ENCODE measurements around the gene PDHA1. TPM values are rescaled to one million over a fixed set of nuclear protein-coding genes. Genes with fewer than 3 reads are reported as not detected.

Gene PDHA1
- polyA plus RNA-seq, 1 of the 3 experiments (the other 2 are of a cell fraction): 121 TPM

- 60% methylated on average over 2 of the region's 12 CpGs for WGBS (ENCODE audit: low lambda C conversion rate)
Measured at GRCh38 chrX:19377799-19378198, 34.1 kb downstream of the PDHA1 start.

GRCh38 chrX:19381326-19381725 lies 37.6 kb downstream of the PDHA1 start:
- no peak overlapping the region for H3K4me2 ChIP-seq
- TF ChIP-seq RCOR1 (IDR thresholded peaks at IDR 0.05; ENCODE audit: low read length) (no peak), ELF1 (IDR thresholded peaks at IDR 0.05) (no peak), ZBTB33 (IDR thresholded peaks at IDR 0.05; ENCODE audit: borderline replicate concordance, low read depth) (no peak), MXI1 (IDR thresholded peaks at IDR 0.05; ENCODE audit: low read depth, low read length) (no peak), USF1 (IDR thresholded peaks at IDR 0.05; ENCODE audit: borderline replicate concordance, low read depth) (no peak), USF2 (IDR thresholded peaks at IDR 0.05; ENCODE audit: borderline replicate concordance, low read depth, low read length) (no peak)
- DNase-seq: no peak

More at GRCh38 chrX:19377799-19378198, 34.1 kb downstream of the PDHA1 start:
- no peak overlapping the region for H2AFZ ChIP-seq (ENCODE audit: low read depth)
- no peak for DNase-seq
- no peaks in the 10 kb centered on the region for H3K9me2 ChIP-seq
- POLR2A ChIA-PET: no interaction called here
- H3K4me3 ChIP-seq (ENCODE audit: low read depth in 2 of 2, low read length in 1 of 2): no peak overlapping the region
- peaks cover 40% of the 10 kb centered on the region; the same call in 1 of the 2 replicates for H3K27me3 ChIP-seq (ENCODE audit: insufficient read depth)
- no peaks in the 10 kb centered on the region for H4K20me1 ChIP-seq (ENCODE audit: insufficient read depth)
- no peaks in the 10 kb centered on the region for H3K36me3 ChIP-seq (replicated peaks in 1 of 2; ENCODE audit: control insufficient read depth in 1 of 2, insufficient read depth in 2 of 2, low read length in 1 of 2)
- no peak overlapping the region for H3K9ac ChIP-seq
- no peaks in the 10 kb centered on the region for H3F3A ChIP-seq (replicated peaks; ENCODE audit: insufficient read depth)
- no peaks in the 10 kb centered on the region for H3K9me3 ChIP-seq
- no peak overlapping the region for H3K27ac ChIP-seq (ENCODE audit: low read depth in 2 of 2, low read length in 1 of 2)
- TF ChIP-seq YY1 (IDR thresholded peaks at IDR 0.05; ENCODE audit: low read depth): no peak
- no peak for TF ChIP-seq IRF3 (IDR thresholded peaks at IDR 0.05; ENCODE audit: low read depth, low read length)
- TF ChIP-seq RCOR1 (IDR thresholded peaks at IDR 0.05; ENCODE audit: low read length): no peak
- TF ChIP-seq FOXJ3 (CRISPR knock-in tag; IDR thresholded peaks at IDR 0.05): no peak
- TF ChIP-seq MEF2A (IDR thresholded peaks at IDR 0.05; ENCODE audit: borderline replicate concordance, low read depth): no peak
- CTCF ChIA-PET: no interaction called here
- no peaks in the 10 kb centered on the region for H3K79me2 ChIP-seq (ENCODE audit: insufficient read depth)
- H3K4me1 ChIP-seq (ENCODE audit: control insufficient read depth in 1 of 2, insufficient read depth in 2 of 2, low read depth in 1 of 2, low read length in 1 of 2): no peaks in the 10 kb centered on the region; a peak in 1 of 4 replicates
- no peak overlapping the region for H3K4me2 ChIP-seq

More at GRCh38 chrX:19381326-19381725, 37.6 kb downstream of the PDHA1 start:
- ChIA-PET CTCF (interaction anchor here (1.8 kb wide), 1 partner anchor 9 kb away, joined by 9 read pairs; no protein-coding TSS in a partner anchor), POLR2A (no interaction called here)
- Histone ChIP-seq H3K9ac (no peak overlapping the region), H3K79me2 (ENCODE audit: insufficient read depth) (no peaks in the 10 kb centered on the region), H3K27ac (ENCODE audit: low read depth in 2 of 2, low read length in 1 of 2) (no peak overlapping the region), H3K9me3 (no peaks in the 10 kb centered on the region), H2AFZ (ENCODE audit: low read depth) (no peak overlapping the region), H3K9me2 (no peaks in the 10 kb centered on the region), H3K36me3 (replicated peaks in 1 of 2; ENCODE audit: control insufficient read depth in 1 of 2, insufficient read depth in 2 of 2, low read length in 1 of 2) (no peaks in the 10 kb centered on the region), H3K27me3 (ENCODE audit: insufficient read depth) (peaks cover 33% of the 10 kb centered on the region; the same call in 1 of the 2 replicates), H3K4me1 (ENCODE audit: control insufficient read depth in 1 of 2, insufficient read depth in 2 of 2, low read depth in 1 of 2, low read length in 1 of 2) (no peaks in the 10 kb centered on the region), H3F3A (replicated peaks; ENCODE audit: insufficient read depth) (no peaks in the 10 kb centered on the region), H3K4me3 (ENCODE audit: low read depth in 2 of 2, low read length in 1 of 2) (no peak overlapping the region), H4K20me1 (ENCODE audit: insufficient read depth) (no peaks in the 10 kb centered on the region)
- 37% methylated on average over 9 of the region's 9 CpGs for whole genome bisulfite sequencing (ENCODE audit: low lambda C conversion rate)

Data from SK-N-SH (cell line).